NCI-H2196 (cell line): ENCODE data around the gene HRK.

ENCODE experiments used
- DNase-seq: peaks from one replicate; lab custom pipeline; 2025; ENCODE audit not compliant: unreplicated experiment; lab: John Stamatoyannopoulos, UW

The HRK gene

DNA sequence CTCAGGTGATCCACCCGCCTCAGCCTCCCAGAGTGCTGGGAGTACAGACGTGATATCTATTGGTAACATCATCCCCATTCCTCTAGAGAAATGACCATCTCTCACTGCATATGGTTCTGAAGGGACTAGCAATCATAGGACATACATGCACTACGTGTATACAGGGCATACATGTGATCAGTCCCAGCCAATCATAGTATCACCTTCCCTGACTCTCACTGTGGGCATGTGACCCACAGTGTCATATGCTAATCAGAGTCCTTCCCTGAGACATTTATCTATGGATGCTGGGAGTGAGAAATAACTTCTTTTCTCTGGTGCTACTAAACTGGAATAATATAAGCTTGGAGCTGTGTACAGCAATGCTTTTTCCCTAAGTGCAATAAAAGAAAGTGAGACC lies 17.4 kb upstream of the HRK start:
- no peak for DNase-seq

DNA sequence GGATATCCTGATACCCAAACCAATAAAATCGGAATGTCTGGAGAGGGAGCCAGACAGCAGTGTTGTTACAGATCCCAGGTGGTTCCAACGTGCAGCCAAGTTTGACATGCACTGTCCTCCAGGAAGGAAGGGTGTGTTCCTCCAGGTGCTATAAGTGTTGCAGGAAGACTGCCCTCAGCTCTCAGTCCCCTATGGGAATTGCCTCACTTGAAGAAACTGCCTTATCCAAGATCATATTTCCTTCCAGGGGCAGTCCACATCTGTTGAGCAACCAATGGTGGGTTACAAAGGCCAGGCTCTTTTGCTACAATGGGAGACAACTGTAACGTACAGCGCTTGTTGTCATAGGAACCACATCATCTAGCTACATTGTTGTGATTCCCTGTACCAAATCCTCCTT lies 16.2 kb upstream of the HRK start:
- no peak for DNase-seq

DNA sequence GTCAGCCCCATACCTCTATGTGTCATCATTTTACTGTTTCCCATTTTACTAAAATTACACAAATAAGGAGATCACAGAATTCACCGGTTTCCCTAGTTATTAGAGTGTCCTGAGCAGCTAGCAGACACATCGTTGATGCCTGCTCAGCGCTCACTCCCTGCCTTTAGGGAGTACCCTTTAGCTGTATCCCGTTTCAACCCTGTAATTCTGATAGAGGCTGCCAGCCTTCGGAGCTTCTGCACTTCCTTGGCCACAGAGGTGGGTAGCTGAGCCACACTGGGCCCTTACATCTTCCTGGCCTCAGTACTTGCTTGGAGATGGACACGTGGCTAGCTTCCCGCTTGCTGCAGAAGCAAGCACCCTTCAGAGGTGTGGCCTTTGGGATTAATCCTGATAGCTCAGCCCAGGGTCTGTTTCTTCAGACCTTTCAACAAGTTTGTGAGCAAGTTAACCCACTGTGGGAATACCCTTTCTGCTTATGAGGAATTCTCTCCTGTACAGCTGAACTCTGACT lies 15.2 kb upstream of the HRK start:
- no peak for DNase-seq

GRCh38 chr12:116894913-116895312 lies 13.7 kb upstream of the HRK start:
- no peak for DNase-seq

DNA sequence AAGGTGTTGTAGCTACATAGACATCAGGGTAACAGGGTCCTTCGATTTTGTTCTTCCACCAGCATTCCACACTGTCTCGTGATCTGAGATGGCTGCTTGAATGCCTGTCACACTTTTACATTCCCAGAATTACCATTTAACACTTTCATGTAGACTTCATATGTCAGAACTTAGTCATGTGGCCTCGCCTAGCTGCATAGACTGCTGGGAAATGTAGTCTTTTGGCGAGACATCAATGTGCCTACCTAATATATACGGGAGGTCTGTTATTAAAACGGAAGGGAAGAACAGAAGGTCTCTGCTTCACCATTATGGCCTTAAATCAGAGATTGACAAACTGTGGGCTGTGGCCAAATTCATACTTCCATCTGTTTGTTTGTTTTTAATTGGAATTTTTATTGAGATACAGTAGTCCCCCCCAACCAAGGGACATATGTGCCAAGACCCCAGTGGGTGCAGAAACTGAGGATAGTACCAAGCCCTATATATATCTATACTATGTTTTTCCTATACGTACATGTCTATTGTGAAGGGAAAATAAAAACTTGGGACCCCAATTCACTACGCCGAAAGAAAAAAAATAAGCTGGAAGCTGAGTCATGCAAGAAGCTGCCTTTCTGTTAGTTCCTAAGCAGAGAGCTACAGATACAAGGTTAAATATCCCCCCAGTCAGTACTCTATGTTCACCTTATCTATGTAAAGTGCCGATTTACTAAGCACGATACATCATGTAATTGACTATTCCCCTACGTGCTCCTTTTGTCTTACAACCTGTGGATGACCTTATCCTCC lies 11.3 kb upstream of the HRK start:
- no peak for DNase-seq

DNA sequence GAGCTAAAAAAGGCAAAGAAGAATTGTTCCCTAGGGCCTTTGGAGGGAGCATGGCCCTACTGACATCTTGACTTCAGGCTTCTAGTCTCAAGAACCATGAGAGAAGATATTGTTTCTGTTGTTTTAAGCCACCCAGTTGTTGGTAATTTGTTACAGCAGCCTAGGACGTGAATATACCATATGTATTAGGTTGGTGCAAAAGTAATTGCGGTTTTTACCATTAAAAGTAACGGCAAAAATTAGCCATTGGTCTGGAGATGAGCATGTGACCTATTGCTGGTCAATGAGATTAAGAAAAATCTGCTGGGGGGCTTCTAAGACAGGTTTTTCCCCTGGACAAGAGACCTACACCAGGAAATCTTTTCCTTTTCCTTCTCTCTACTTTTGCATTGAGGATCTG lies 9.8 kb upstream of the HRK start:
- DNase-seq, result no peak

GRCh38 chr12:116890330-116890729 lies 9.1 kb upstream of the HRK start:
- no peak for DNase-seq

- no peak for DNase-seq
These were observed 6.7 kb upstream of the HRK start for GRCh38 chr12:116887897-116888296.

- no peak for DNase-seq
These were observed 6.0 kb upstream of the HRK start for GRCh38 chr12:116887244-116887643.

DNA sequence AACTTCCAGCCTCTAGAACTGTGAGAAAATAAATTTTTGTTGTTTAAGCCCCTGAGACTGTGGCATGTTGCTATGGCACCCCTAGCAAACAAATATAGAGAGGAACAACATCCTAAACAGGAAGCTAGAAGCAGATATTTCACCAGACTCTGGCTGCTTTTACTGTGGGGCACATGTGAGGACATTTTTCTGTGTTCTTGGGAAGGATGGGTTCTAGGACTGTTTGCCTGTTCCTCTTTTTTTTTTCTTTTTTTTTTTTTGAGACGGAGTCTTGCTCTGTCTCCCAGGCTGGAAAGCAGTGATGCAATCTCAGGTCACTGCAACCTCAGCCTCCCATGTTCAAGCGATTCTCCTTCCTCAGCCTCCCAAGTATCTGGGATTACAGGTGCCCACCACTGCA lies 4.2 kb upstream of the HRK start:
- no peak for DNase-seq

- DNase-seq, result no peak
These were observed 3.6 kb upstream of the HRK start for GRCh38 chr12:116884871-116885270.

GRCh38 chr12:116882742-116883141 lies 1.5 kb upstream of the HRK start:
- DNase-seq, result no peak

DNA sequence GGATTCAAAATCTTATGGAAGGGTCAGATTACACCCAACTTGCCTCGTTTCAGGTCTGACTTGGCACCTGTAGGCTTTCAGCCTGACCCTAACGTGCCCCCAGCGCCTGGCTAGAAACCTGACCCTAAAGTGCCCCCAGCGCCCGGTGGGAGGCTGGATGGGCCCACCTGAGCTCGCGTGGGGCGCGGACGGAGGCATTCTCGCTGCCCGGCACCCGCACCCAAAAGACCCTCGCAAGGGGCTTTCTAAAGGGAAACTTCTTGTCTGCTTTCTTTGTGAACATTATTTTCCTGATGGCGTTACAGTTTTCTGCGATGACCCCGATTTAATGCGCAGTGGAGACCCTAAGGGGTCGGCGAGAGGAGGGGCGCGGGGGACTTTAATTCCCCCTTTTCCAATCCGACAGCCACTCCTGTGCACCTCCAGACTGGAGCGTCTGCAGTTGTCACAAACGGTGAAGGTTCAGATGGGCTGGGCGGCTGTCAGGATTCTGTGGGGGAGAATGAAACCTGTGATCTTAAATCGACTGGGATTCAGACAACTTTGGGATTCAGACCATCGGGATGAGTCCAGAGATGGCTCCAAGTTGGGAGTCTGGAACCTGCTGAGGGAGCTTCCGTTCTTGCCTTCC lies 751 bp upstream of the HRK start:
- no peak for DNase-seq

DNA sequence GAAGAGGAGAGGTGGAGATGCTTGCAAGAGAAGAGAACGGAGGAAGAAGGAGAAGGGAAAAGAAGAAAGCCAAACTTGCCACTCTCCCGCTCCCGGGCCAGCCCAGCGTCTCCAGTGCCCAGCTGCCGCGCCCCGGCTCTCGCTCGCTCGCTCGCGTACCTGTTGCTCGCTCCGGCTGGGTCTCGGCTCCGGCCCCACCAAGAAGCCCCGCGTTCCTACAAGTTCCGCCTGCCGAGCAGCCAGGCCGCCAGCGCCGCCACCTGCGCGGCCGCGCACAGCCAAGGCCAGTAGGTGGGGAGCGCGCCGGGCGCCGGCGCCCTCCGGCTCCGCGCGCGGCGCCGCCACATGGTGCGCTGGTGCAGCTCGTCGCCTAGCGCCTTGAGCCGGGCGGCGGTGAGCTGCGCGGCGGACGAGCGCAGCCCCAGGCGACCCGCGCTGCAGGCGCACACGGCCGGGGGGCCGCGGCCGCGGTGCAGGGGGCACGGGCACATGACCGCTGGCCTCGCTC lies 370 bp downstream of the HRK start:
- DNase-seq, result peak; percentile 71

DNA sequence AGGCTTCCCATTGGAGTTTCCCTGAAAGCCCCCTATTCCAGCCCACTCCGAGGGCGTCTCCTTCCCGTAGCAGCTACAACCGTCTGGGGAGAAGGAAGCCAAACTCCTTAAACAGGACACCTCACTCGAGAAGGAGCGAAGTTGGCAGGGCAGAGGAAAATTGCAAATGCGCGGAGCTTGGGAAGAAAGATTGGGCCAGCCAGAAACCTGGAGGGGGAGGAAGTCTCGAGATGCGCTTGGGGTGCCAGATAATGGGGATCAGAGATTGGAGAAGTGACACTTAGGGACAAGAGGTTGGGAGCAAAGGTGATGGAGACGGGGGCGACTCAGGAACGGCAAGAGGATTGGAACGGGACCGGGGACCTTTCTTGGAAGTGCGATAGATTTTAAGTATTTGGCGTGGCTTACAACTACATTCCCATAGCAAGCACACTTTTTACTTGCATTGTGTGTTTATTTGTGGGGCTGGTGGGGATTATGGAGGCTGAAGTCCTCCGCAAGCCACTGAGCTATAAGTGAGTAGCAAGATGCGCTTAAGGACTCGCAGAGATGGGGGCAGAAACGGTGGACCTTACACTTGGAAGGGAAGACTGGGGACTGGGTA lies 926 bp downstream of the HRK start:
- DNase-seq, result no peak

GRCh38 chr12:116879509-116880212 lies 1.6 kb downstream of the HRK start:
- DNase-seq, result no peak

GRCh38 chr12:116878567-116879508 lies 2.4 kb downstream of the HRK start:
- DNase-seq, result no peak

- DNase-seq, result no peak
These were observed 4.9 kb downstream of the HRK start for GRCh38 chr12:116876151-116876869.

DNA sequence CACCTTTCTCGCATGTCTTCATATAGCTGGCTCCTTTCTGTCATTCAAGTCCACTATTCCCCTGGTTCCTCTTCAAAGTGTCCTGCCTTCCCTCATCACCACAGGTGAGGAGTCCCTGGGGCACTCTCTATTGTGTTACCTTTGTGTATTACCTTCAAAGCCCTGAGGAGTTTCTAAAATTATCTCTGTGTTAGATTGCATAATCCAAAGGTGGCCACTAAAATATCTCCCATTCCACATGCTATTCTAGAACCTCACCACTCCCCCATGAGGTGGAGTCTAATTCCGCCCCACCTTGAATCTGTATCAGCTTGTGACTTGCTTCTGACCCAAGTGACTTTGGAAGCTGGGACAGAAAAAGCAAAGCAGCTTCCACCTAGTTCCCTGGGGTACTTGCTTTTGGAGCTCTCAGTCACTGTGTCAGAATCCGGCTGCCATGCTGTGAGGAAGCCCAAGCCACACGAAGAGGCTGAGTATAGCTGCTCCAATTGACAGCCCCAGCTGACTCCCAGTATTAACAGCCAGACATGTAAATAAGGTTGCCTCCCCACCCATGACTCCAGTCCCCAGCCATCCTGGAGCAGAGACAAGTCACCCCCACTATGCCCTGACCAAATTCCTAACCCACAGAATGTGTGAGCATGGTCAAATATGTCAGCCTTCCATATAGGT lies 6.8 kb downstream of the HRK start:
- no peak for DNase-seq
